HG03175 (cell line): ENCODE data around the gene HEPACAM.

ENCODE experiments used
- ATAC-seq: cut with Tn5 transposase; IDR thresholded peaks from one replicate; pipeline ENCODE4 v1.9.1; 2021; ENCODE audit warnings: mild to moderate bottlenecking, moderate library complexity; ENCODE audit not compliant: unreplicated experiment

HEPACAM gene

DNA sequence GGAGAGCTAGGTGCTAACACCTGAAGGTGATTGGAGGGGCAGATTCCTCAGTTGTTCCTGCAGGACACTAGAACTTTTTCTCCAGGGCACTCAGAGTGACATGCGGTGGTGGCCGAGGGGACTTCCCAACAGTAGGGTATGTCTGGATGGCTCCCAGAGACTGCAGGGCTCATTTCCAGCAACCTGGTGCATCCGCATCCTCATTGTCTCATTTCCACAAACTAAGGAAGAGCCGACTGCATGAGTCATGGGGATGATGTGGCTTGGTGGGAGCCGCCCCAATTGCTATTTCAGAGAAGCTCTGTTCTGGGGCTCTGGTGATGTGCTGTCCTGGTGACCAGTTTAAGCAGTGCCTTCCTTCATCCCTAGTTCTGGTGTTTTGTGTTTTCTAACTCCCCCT is 35.4 kb downstream of the HEPACAM start:
- no peak for ATAC-seq

DNA sequence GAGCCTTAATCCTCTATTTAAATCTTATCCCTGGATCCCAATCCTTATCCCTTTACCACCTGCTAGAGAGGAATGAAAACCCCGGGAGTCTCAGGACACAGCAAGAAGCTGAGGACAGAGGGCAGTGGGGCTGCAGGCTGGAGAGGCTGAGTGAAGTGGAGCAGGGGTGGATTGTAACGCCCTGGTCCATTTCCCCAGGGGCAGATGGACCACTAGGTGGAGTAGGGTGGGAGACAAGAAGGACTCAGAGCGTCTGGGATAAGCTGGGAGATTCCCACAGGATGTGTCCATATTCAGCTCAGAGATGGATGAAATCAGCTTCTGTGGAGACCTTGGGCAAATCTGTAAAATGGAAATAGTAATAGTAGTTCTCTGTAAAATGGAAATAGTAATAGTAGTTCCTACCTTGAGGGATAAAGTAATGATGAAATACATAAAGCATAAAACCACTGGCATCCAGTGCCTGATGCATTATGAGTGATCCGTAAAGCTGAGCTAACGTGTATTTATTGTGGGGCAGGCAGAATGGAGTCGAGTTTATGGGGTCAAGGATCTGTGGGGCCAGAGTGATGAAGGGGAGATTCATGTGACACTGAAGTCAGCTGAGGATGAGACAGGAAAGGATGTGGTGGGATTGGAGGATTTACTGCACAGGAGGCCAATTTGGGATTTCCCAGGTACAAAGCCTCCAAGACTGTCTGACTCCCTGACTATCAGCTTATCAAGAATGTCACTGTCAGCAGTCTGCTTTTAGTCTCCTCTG is 36.3 kb downstream of the HEPACAM start:
- ATAC-seq: no peak

DNA sequence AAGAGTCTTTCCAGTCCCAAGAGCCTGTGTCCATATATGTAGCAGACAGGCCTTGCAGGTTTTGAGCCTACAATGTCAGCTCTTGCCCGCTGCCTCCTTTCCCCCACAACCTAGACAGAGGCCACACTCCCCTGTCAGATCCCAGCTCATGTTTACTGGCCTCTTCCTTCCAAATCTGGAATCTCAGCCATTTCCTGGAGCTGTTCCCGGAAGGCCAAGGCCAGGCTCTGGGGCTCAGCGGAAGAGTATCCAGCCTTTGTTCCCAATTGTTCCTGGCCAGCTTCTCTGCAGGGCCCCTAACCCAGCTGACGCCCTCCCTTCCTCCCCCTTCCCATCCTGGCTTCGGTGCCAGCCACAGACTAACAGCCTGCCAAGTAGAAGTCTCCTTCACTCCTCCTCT is 37.1 kb downstream of the HEPACAM start:
- no peak for ATAC-seq

DNA sequence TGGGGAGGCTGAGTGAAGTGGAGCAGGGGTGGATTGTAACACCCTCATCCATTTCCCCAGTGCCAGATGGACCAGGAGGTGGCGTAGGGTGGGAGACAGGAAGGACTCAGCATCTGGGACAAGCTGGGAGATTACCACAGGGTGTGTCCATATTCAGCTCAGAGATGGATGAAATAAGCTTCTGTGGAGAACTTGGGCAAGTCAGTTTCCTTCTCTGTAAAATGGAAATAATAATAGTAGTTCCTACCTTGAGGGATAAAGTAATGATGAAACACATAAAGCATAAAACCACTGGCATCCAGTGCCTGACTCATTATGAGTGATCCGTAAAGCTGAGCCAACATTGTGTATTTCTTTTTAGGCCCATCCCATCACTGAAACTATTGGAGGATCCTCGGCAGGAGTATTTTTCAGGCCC is 37.6 kb downstream of the HEPACAM start:
- no peak for ATAC-seq

DNA sequence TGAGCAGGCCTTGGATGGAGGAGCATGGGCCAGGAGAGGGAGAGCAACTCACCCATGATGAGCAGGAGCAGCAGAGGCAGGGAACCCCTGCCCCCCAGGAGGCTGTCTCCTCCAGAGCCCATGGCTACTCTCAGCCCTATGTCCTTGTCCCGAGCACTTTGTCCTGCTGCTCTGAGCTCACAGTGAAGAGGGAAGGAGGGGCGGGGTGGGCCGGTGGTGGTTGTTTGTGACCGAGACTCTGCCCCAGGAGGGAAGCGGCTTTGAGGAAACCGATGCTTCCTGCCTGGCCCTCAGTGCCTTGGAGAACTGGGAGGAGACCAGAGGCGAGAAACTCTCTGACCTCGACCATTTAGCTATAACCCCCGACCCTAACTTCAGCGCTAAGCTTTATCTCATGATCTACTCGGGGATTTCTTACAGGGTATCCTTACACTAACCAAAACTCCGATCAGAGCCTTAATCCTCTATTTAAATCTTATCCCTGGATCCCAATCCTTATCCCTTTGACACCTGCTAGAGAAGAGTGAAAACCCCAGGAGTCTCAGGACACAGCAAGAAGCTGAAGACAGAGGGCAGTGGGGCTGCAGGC is 38.1 kb downstream of the HEPACAM start, which contains the start of gene ROBO4:
Gene ROBO4, minus strand, starts transcription at position 192 of the 589 bp plus-strand sequence. Its CDS starts 70 bp downstream, at position 122.
- no peak for ATAC-seq

DNA sequence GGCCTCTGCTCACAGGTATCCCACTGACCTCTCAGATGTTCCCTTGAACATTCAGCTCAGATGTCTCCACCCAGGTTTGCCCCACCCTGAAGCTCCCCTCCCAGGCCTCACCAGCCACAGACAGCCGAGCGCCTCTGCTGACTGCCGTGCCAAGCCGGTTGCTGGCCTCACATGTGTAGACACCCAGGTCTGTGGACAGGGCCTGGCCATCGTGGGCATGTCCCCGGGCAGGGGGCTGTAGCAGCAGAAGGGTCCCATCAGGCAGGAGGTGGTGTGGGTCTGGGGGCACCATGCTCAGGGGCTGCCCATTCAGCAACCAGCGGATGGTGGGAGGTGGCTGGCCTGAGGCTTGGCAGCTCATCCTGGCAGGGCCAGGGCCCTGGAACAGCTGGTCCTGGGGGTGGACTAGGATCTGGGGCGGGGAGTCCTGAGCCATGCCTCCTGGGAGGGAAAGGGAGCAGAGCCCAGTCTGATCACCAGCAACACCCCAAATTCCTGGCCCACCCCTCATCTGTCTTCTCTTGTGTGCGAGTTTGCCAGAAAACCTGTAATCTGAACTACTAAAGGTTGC is 38.9 kb downstream of the HEPACAM start:
- no peak for ATAC-seq

DNA sequence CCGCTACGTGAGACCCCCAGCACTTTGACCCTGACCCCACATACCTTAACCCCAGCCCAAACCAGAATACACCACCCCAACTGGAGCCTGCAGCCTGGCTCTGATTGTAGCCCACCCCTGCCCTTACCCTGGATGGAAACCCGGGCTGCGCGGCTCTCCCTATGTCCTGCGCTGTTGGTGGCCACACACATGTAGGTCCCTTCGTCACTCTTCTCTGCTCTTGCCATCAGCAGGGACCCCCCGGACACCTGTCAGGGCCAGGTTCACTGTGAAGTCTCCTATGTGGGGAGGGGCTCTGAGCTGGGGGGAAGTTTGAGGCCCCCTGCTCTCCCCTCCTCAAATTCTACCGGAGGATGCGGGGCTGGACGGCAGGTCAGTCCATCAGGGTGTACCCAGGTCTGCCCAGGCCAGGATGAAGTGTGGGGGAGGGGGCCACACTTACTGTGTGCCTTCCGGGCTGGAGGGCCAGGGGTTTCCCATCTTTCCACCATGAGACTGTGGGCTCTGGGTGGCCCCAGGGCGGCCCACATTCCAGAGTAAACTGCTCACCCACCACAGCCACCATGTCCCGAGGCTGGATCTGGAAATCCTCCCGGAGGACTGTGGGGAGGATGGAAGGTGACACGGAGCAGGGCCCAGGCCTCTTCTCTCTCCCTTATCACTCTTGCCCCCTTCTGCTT is 39.6 kb downstream of the HEPACAM start:
- ATAC-seq: no peak

DNA sequence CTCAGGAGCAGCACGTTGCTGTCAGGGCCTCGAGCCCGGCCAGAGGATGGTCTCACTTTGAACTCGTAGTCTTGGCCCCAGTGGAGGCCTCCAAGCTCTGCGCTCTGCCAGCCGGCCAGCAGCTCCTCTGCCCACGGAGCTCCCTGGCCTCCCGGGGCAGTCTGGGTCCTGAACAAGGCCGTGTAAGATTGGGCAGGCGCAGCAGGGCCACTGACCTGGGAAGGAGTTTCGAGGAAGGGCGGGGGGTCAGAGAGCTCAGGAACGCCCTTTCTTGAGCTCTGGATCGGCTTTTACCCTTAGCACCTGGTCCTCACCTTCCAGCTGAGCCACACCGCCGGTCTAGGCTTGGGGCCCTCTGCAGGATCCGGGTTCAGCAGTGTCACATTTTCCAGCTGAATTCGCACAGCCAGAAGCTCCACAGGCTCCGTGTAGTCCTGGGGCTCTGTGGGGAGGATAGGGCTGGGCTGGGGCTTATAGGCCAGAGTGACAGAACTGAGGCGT is 40.3 kb downstream of the HEPACAM start:
- ATAC-seq: no peak

DNA sequence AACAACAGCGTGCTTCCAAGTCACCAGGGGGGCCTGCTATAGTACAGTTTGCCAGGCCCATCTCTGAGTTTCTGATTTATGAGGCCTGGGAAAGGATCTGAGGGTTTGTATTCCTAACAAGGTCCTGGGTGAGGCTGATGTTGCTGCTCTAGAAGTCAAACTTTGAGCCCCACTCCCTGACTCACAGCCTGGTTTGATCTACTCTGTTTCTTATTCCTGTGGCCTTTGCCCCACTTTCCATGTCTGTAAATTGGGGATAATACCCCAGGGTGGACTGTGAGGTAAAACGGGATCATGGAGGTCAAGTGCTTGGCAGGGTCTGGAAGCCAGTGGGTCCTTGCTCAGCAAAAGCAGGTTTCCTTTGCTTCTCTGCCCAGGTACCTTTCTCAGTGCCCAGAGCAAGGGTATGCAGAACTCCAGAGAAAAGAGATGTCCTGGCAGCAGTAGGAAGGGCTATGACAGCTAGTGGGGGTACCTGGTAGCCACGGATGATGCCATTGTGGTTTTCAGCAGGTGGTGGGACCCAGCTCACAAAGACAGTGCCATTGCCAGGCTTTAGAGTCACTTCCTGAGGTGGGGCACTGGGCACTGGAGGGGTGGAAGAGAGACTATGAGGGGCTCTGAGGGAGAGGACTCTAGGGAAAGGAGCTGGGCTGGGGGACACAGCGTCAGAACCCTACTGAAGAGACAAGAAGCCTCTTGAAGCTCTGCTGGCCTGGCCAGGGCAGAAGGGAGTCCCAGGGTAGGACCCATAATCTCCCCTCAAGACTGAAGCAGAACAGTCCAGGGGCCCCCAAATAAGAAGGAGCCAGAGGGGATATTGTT is 41.0 kb downstream of the HEPACAM start:
- ATAC-seq: no peak

DNA sequence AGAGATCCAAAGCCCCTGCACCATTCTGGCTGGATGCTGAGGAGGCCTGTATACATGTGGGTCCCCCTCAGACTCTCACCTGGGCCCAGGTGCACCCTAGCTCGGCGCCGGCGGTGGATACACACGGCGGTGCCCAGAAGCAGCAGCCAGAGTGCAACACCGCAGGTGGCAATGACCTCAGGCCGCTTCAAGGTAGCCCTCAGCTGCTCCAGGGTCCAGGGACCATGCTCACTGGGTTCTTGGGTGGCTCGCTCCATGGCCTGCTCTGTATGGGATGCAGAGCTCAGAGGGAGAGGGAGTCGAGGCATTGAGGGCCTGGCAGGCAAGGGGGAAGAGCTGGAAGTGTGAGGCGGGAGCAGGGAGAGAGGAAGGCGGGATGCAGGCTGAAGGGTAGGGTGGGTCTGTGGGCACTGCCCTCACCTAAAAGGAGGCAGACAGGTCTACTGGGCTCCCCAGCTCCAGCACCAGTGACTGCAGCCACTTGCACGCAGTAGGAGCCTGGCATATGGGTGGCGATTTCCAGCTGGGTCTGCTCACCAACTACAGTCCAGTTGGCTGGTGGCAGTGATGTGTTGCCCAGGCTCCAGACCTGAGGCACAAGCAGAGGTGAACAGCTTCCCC is 42.0 kb downstream of the HEPACAM start:
- ATAC-seq: no peak

GRCh38 chr11:124892750-124893454 is 42.9 kb downstream of the HEPACAM start:
- no peak for ATAC-seq

GRCh38 chr11:124892146-124892545 is 43.7 kb downstream of the HEPACAM start:
- ATAC-seq: no peak

DNA sequence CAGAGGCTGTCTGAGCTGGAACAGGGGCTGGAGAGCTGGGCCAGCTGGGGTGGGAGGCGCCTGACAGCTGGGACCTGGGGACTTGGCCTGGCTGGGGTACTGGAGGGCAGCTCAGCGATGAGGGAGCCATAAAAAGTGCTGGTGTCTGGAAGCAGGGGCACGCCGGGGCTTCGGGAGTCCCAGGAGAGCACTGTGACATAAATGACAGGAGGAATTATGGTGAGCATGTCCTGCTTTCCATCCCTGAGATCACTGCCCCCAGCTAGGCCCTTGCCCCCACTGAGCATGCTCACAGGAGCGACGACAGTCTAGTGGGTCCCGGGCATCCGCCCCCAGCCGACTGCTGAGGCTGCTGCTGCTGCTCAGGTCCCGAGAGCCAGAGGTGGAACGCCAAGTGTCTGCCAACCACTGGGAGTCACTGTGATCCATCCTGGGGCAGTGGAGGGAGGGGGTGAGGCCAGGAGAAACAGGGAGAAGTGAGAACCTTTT is 44.4 kb downstream of the HEPACAM start:
- no peak for ATAC-seq

- no peak for ATAC-seq
Observed at GRCh38 chr11:124890683-124891372, 45.0 kb downstream of the HEPACAM start.

DNA sequence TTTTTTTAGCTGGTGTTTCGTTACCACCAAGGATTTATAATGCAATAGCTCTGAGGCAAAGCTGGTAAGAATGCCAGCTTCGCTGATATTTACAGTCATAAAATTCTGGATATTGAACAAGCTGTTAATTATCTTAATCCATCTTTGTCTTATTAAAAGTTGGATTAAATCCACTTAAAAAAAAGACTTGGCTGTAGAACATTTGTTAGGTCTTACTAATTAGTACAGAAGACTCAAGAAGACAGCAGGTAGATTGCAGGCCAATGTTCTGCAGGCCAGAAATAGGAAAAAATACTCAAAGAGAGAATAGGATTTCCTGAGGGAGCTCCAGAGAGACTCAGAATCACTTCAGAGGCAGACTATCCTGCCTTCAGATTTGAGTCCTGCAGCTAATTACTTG is 45.7 kb downstream of the HEPACAM start:
- ATAC-seq: no peak

DNA sequence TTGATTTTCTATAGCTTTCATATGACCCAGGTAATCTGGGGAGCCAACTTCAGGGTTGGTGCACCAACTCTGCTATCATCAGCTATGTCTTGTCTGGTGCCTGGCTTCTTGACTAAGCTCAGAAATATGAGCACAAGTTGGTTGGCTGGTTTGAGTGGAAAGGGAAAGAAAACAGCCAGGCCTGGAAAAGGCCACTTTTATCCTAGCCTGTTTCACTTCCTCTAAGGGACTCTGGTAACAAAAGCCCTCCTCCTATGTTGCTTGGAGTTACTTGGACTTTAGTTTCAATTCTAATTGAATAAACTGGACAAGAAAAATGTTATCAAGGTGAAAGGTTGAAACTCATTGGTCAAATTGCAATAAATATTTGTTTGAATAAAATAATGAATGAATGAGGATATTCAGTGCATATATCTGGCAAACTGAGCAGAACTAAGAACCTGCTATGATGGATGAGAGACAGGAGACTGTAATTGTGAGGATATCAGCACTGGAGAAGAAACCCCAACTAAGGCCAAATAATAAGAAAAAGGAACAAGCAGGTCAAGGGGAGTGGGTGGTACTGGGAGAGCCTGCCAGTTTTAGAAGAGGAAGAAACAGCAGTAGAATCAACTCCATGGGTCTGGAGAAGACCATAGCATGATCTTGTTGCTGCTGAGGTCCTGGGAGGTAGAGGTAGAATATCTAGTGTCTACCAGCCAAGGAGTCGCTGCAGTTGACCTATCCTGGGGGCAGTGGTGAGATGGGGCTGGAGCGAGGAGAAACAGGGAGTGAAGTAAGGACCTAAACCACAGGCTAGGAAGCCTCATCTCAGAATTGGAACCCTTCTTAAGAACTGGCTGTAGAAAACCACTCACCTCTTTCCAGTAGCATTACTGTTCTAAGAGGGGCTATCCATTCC is 46.4 kb downstream of the HEPACAM start:
- ATAC-seq: no peak

DNA sequence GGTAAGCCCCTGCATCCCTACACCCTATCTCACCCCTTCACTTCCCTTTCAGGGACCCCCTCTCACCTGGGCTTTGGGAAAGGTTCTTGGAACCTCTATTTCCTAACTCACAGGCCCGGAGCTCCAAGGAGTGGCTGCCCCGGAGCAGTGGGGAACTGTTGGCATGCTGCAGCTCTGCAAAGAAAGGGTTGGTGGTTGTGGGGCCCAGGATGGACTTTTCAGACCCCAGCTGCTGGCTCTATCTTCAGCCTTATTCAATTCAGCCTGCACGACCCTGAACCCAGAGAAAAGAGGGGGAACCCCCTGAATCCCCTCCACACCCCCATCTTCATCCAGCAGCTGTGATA is 48.2 kb downstream of the HEPACAM start:
- ATAC-seq: no peak
